HG03139 (cell line): Measurements from ENCODE around the gene OMP.

Source experiments
- ATAC-seq: cut with Tn5 transposase; IDR thresholded peaks from one replicate; pipeline ENCODE4 v1.9.1; 2021; ENCODE audit not compliant: unreplicated experiment

OMP gene

GRCh38 chr11:77101043-77101537 is 1.6 kb upstream of the OMP start:
- ATAC-seq, result no peak

- ATAC-seq, result no peak
Measured at GRCh38 chr11:77103319-77103718, 679 bp downstream of the OMP start.

- no peak for ATAC-seq
Measured at GRCh38 chr11:77104727-77105126, 2.1 kb downstream of the OMP start.

- ATAC-seq, result no peak
Measured at GRCh38 chr11:77106321-77106720, 3.7 kb downstream of the OMP start.

- ATAC-seq, result no peak
Measured at GRCh38 chr11:77106759-77107158, 4.1 kb downstream of the OMP start.

- no peak for ATAC-seq
Measured at GRCh38 chr11:77107950-77108349, 5.3 kb downstream of the OMP start.

GRCh38 chr11:77108436-77108835 is 5.8 kb downstream of the OMP start:
- no peak for ATAC-seq

- ATAC-seq, result no peak
Measured at GRCh38 chr11:77109236-77110019, 6.8 kb downstream of the OMP start.

GRCh38 chr11:77110836-77111235 is 8.2 kb downstream of the OMP start:
- ATAC-seq, result no peak

GRCh38 chr11:77111277-77111676 is 8.6 kb downstream of the OMP start:
- no peak for ATAC-seq

GRCh38 chr11:77111946-77112345 is 9.3 kb downstream of the OMP start:
- ATAC-seq, result no peak

GRCh38 chr11:77112641-77113381 is 10.2 kb downstream of the OMP start:
- no peak for ATAC-seq

- no peak for ATAC-seq
Measured at GRCh38 chr11:77113382-77114088, 10.9 kb downstream of the OMP start.

GRCh38 chr11:77114089-77114463 is 11.4 kb downstream of the OMP start:
- no peak for ATAC-seq

- ATAC-seq, result no peak
Measured at GRCh38 chr11:77115181-77115611, 12.6 kb downstream of the OMP start.

- no peak for ATAC-seq
Measured at GRCh38 chr11:77115956-77116355, 13.3 kb downstream of the OMP start.

- ATAC-seq, result no peak
Measured at GRCh38 chr11:77117492-77117891, 14.9 kb downstream of the OMP start.

GRCh38 chr11:77118086-77118485 is 15.4 kb downstream of the OMP start:
- no peak for ATAC-seq

- ATAC-seq, result no peak
Measured at GRCh38 chr11:77118971-77119370, 16.3 kb downstream of the OMP start.

- ATAC-seq, result no peak
Measured at GRCh38 chr11:77119531-77119936, 16.9 kb downstream of the OMP start.

- no peak for ATAC-seq
Measured at GRCh38 chr11:77120571-77120970, 17.9 kb downstream of the OMP start.
